22Rv1 (cell line): ENCODE data around the gene AR.
A peak's percentile ranks its signal among the peaks of the same experiment; 100 is the strongest.

Experiments
- H3K27ac ChIP-seq: fragments of 450-650 bp; 2 replicates; pipeline ENCODE4 v1.5.1; 2017
- ZFX ChIP-seq: fragments of 450-650 bp; IDR thresholded peaks from 2 replicates; pipeline ENCODE4 v1.6.1; 2017; ENCODE audit warnings: antibody characterized with exemption, borderline replicate concordance
- TF ChIP-seq, protein P1 (sequence below): fragments of 450-650 bp; IDR thresholded peaks from 2 replicates; pipeline ENCODE4 v1.5.1; 2017; ENCODE audit warnings: mild to moderate bottlenecking

AR gene, protein sequence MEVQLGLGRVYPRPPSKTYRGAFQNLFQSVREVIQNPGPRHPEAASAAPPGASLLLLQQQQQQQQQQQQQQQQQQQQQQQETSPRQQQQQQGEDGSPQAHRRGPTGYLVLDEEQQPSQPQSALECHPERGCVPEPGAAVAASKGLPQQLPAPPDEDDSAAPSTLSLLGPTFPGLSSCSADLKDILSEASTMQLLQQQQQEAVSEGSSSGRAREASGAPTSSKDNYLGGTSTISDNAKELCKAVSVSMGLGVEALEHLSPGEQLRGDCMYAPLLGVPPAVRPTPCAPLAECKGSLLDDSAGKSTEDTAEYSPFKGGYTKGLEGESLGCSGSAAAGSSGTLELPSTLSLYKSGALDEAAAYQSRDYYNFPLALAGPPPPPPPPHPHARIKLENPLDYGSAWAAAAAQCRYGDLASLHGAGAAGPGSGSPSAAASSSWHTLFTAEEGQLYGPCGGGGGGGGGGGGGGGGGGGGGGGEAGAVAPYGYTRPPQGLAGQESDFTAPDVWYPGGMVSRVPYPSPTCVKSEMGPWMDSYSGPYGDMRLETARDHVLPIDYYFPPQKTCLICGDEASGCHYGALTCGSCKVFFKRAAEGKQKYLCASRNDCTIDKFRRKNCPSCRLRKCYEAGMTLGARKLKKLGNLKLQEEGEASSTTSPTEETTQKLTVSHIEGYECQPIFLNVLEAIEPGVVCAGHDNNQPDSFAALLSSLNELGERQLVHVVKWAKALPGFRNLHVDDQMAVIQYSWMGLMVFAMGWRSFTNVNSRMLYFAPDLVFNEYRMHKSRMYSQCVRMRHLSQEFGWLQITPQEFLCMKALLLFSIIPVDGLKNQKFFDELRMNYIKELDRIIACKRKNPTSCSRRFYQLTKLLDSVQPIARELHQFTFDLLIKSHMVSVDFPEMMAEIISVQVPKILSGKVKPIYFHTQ

GRCh38 chrX:67543818-67544217 lies at the start of gene AR:
Gene AR (plus strand): TSS chrX:67544021. CDS start chrX:67545147, 1,126 bp downstream.
- H3K27ac ChIP-seq, result peak within 1 kb of the TSS; percentile 98
- TF ChIP-seq, protein P1, sequence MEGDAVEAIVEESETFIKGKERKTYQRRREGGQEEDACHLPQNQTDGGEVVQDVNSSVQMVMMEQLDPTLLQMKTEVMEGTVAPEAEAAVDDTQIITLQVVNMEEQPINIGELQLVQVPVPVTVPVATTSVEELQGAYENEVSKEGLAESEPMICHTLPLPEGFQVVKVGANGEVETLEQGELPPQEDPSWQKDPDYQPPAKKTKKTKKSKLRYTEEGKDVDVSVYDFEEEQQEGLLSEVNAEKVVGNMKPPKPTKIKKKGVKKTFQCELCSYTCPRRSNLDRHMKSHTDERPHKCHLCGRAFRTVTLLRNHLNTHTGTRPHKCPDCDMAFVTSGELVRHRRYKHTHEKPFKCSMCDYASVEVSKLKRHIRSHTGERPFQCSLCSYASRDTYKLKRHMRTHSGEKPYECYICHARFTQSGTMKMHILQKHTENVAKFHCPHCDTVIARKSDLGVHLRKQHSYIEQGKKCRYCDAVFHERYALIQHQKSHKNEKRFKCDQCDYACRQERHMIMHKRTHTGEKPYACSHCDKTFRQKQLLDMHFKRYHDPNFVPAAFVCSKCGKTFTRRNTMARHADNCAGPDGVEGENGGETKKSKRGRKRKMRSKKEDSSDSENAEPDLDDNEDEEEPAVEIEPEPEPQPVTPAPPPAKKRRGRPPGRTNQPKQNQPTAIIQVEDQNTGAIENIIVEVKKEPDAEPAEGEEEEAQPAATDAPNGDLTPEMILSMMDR, result no peak
- no peak for TF ChIP-seq ZFX

GRCh38 chrX:67500617-67501016 lies 43.2 kb upstream of the AR start:
- TF ChIP-seq, protein P1, result no peak
- TF ChIP-seq ZFX, result no peak
- H3K27ac ChIP-seq, result no peak overlapping the region

DNA sequence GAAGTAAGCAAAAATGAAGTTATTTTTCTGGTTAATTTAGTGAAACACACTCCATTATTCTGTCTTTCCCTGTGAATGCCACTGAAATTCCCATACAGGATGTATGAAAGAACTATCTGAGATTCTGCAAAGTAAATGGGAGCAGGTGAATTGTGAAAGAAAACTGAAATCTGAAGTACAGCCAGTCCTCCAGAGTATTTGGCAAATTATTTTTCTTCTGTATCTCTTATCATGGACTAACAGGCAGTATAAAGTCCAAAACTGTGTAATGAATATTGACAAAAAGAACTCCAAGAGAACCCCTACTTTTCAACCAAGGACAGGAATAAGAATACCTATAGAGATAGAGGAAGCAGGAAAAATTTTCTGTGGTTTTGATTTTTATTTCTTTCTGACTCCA lies 40.8 kb upstream of the AR start:
- no peak for TF ChIP-seq ZFX
- TF ChIP-seq, protein P1, result no peak

GRCh38 chrX:67503453-67503852 lies 40.4 kb upstream of the AR start:
- no peak overlapping the region for H3K27ac ChIP-seq
- TF ChIP-seq, protein P1, result no peak

More for the DNA sequence above, 40.8 kb upstream of the AR start:
- no peak overlapping the region for H3K27ac ChIP-seq

GRCh38 chrX:67520671-67521070 lies 23.1 kb upstream of the AR start:
- H3K27ac ChIP-seq, result no peak overlapping the region
- no peak for TF ChIP-seq ZFX
- TF ChIP-seq, protein P1, result no peak

- TF ChIP-seq, protein P1, result no peak
- TF ChIP-seq ZFX, result no peak
- peak overlapping the region; percentile 97 for H3K27ac ChIP-seq
Measured at GRCh38 chrX:67523002-67523681, 20.7 kb upstream of the AR start.
